ENCODE data around the gene RINT1.

DNA sequence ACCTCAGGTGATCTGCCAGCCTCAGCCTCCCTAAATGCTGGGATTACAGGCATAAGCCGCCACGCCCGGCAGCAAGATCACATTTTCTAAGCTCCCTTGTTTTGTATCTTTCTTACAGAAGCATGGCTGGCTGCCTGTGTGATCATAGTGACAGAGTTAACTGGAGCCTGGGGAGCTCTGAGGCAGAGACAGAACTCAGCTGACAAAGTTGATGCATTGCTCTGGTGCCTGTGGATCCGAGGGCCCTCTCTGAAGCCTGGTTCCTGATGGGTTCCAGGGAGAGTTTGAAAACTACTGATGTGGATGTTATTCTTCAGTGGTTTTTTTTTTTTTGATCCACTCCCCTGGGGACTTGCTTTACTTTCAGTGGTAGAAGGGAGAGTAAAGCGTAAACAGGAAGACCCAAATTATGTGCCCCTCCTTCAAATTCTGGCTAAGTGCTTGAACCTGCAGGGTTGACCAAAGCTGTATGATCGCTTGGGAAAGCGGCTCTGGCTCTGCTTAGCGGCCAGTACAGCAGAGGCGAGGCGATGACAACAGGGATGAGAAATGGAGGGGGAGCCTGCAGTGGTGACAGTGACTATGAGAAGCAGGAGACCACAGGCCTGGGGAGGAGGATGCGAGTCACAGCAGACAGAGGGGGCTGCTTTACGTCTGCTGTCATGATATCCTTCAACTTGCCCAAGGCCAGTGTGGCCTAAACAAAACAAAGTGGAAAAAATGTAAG, 56.1 kb downstream of the RINT1 start:
- no peak for TF ChIP-seq CHCHD3 (CRISPR knock-in tag; IDR thresholded peaks at IDR 0.05)
- TF ChIP-seq, protein P1, sequence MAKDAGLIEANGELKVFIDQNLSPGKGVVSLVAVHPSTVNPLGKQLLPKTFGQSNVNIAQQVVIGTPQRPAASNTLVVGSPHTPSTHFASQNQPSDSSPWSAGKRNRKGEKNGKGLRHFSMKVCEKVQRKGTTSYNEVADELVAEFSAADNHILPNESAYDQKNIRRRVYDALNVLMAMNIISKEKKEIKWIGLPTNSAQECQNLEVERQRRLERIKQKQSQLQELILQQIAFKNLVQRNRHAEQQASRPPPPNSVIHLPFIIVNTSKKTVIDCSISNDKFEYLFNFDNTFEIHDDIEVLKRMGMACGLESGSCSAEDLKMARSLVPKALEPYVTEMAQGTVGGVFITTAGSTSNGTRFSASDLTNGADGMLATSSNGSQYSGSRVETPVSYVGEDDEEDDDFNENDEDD (CRISPR knock-in tag; IDR thresholded peaks at IDR 0.05; ENCODE audit: borderline replicate concordance) = no peak
- TF ChIP-seq, protein P2, sequence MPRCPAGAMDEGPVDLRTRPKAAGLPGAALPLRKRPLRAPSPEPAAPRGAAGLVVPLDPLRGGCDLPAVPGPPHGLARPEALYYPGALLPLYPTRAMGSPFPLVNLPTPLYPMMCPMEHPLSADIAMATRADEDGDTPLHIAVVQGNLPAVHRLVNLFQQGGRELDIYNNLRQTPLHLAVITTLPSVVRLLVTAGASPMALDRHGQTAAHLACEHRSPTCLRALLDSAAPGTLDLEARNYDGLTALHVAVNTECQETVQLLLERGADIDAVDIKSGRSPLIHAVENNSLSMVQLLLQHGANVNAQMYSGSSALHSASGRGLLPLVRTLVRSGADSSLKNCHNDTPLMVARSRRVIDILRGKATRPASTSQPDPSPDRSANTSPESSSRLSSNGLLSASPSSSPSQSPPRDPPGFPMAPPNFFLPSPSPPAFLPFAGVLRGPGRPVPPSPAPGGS (CRISPR knock-in tag; IDR thresholded peaks at IDR 0.05) = no peak
- no peak for TF ChIP-seq ZBTB42 (CRISPR knock-in tag; IDR thresholded peaks at IDR 0.05)
- TF ChIP-seq ZFP37 (CRISPR knock-in tag; IDR thresholded peaks at IDR 0.05; ENCODE audit: borderline replicate concordance) = no peak
- TF ChIP-seq ZNF432 (CRISPR knock-in tag; IDR thresholded peaks at IDR 0.05; ENCODE audit: borderline replicate concordance) = no peak
- TF ChIP-seq MTF1 (CRISPR knock-in tag; IDR thresholded peaks at IDR 0.05) = no peak
- TF ChIP-seq RFXAP (CRISPR knock-in tag; IDR thresholded peaks at IDR 0.05; ENCODE audit: borderline replicate concordance) = no peak
- no peak for TF ChIP-seq ARHGAP35 (CRISPR knock-in tag; IDR thresholded peaks at IDR 0.05; ENCODE audit: borderline replicate concordance)
- TF ChIP-seq RFX1 (IDR thresholded peaks at IDR 0.05) = no peak
